ENCODE data around the gene TMEM39B. TPM values are rescaled to one million over a fixed set of nuclear protein-coding genes. Genes with fewer than 3 reads are reported as not detected.
"Not testable (repeated sequence)": the region's sequence is repeated elsewhere in the genome, so short reads cannot be mapped to it uniquely, and the experiment has no call there.

TMEM39B gene
- polyA plus RNA-seq, 4 donors, result 17.9 to 25.0 (median 21.3) TPM

GRCh38 chr1:32111040-32111623 lies 38.4 kb downstream of the TMEM39B start:
- DNase-seq (ENCODE audit: low read depth in 4 of 4, low spot score in 3 of 4), result no peak

GRCh38 chr1:32111789-32112188 lies 39.0 kb downstream of the TMEM39B start:
- no peak for DNase-seq (ENCODE audit: low read depth in 4 of 4, low spot score in 3 of 4)

GRCh38 chr1:32112806-32113375 lies 40.2 kb downstream of the TMEM39B start:
- no peak for DNase-seq (ENCODE audit: low read depth in 4 of 4, low spot score in 3 of 4)

- not testable (repeated sequence) for DNase-seq (ENCODE audit: low read depth in 4 of 4, low spot score in 3 of 4)
Observed at GRCh38 chr1:32113436-32113835, 40.7 kb downstream of the TMEM39B start.

GRCh38 chr1:32114420-32114819 lies 41.7 kb downstream of the TMEM39B start:
- DNase-seq (ENCODE audit: low read depth in 4 of 4, low spot score in 3 of 4), result no peak

GRCh38 chr1:32115496-32115895 lies 42.8 kb downstream of the TMEM39B start:
- no peak for DNase-seq (ENCODE audit: low read depth in 4 of 4, low spot score in 3 of 4)

GRCh38 chr1:32116531-32116930 lies 43.8 kb downstream of the TMEM39B start:
- no peak for DNase-seq (ENCODE audit: low read depth in 4 of 4, low spot score in 3 of 4)

GRCh38 chr1:32122151-32122550 lies 49.4 kb downstream of the TMEM39B start:
- DNase-seq (ENCODE audit: low read depth in 4 of 4, low spot score in 3 of 4), result no peak

- DNase-seq (ENCODE audit: low read depth in 4 of 4, low spot score in 3 of 4), result not testable (repeated sequence)
Observed at GRCh38 chr1:32123361-32123760, 50.6 kb downstream of the TMEM39B start.

- DNase-seq (ENCODE audit: low read depth in 4 of 4, low spot score in 3 of 4), result no peak
Observed at GRCh38 chr1:32125313-32125712, 52.6 kb downstream of the TMEM39B start.

- no peak for DNase-seq (ENCODE audit: low read depth in 4 of 4, low spot score in 3 of 4)
Observed at GRCh38 chr1:32126770-32127169, 54.0 kb downstream of the TMEM39B start.

- no peak for DNase-seq (ENCODE audit: low read depth in 4 of 4, low spot score in 3 of 4)
Observed at GRCh38 chr1:32127409-32128198, 54.9 kb downstream of the TMEM39B start.

- no peak for DNase-seq (ENCODE audit: low read depth in 4 of 4, low spot score in 3 of 4)
Observed at GRCh38 chr1:32128479-32128878, 55.7 kb downstream of the TMEM39B start.

- DNase-seq (ENCODE audit: low read depth in 4 of 4, low spot score in 3 of 4), result no peak
Observed at GRCh38 chr1:32128964-32129363, 56.2 kb downstream of the TMEM39B start.

- DNase-seq (ENCODE audit: low read depth in 4 of 4, low spot score in 3 of 4), result not testable (repeated sequence)
Observed at GRCh38 chr1:32133950-32134280, 61.2 kb downstream of the TMEM39B start.

GRCh38 chr1:32137111-32137510 lies 64.4 kb downstream of the TMEM39B start:
- DNase-seq (ENCODE audit: low read depth in 4 of 4, low spot score in 3 of 4), result no peak

- DNase-seq (ENCODE audit: low read depth in 4 of 4, low spot score in 3 of 4), result no peak
Observed at GRCh38 chr1:32138965-32139364, 66.2 kb downstream of the TMEM39B start.

- DNase-seq (ENCODE audit: low read depth in 4 of 4, low spot score in 3 of 4), result peak in 3 of 4 donors; percentile 30 to 51 (median 33)
Observed at GRCh38 chr1:32142446-32143301, 69.9 kb downstream of the TMEM39B start.

GRCh38 chr1:32143302-32143695 lies 70.6 kb downstream of the TMEM39B start:
- not testable (repeated sequence) for DNase-seq (ENCODE audit: low read depth in 4 of 4, low spot score in 3 of 4)

GRCh38 chr1:32144033-32144432 lies 71.3 kb downstream of the TMEM39B start:
- DNase-seq (ENCODE audit: low read depth in 4 of 4, low spot score in 3 of 4), result no peak

- not testable (repeated sequence) for DNase-seq (ENCODE audit: low read depth in 4 of 4, low spot score in 3 of 4)
Observed at GRCh38 chr1:32147799-32148198, 75.1 kb downstream of the TMEM39B start.

All from left renal pelvis (tissue), 4 donors.